Testis (tissue), 3 donors: ENCODE data around the gene SLC2A10. TPM values are rescaled to one million over a fixed set of nuclear protein-coding genes. Genes with fewer than 3 reads are reported as not detected.

Experiments used
- DNase-seq: peaks from one replicate; pipeline ENCODE4 v3.0.0-alpha.2; 2019
- H3K27ac ChIP-seq, 2 donors: fragments of 200-600 bp; sonication (generic); one replicate each; pipeline ENCODE4 v1.5.1; 2019
- H3K27me3 ChIP-seq: fragments of 200-600 bp; sonication (generic); one replicate; pipeline ENCODE4 v1.5.1; 2019
- H3K36me3 ChIP-seq: fragments of 200-600 bp; sonication (generic); one replicate; pipeline ENCODE4 v1.5.1; 2017; ENCODE audit warnings: low read depth; ENCODE audit errors: missing control alignments
- H3K4me1 ChIP-seq: fragments of 200-600 bp; sonication (generic); one replicate; pipeline ENCODE4 v1.5.1; 2019
- H3K4me3 ChIP-seq, 2 donors: fragments of 200-600 bp; sonication (generic); one replicate each; pipeline ENCODE4 v1.5.1; 2017 to 2019
- H3K9me3 ChIP-seq: fragments of 200-600 bp; sonication (generic); one replicate; pipeline ENCODE4 v1.5.1; 2017
- POLR2A ChIP-seq: fragments of 450-650 bp; IDR thresholded peaks from one replicate; pipeline ENCODE4 v1.6.1; 2017; ENCODE audit warnings: antibody characterized with exemption, mild to moderate bottlenecking, moderate library complexity
- WGBS, 2 donors: methylation state at CpG; one replicate each; pipeline ENCODE4 v1.1.5; 2018; 5-methylcytosine and 5-hydroxymethylcytosine counted together
- intact Hi-C: fragments of 100-400 bp; cut with DNase I; formaldehyde crosslinking; loops from one replicate; pipeline ENCODE4 v1.15.1; 2023; ENCODE audit warnings: low total_unique reads
- polyA plus RNA-seq: library from polyadenylated mRNA; stranded (reverse); fragments of 350-450 nt; fragmentation: Illumina TruSeq; extraction: RNeasy Lipid Tissue Mini Kit (QIAGEN cat#74804); gene quantifications from one replicate; pipeline ENCODE4 v1.2.3, GENCODE V29; 2014; ENCODE audit warnings: low read depth, low replicate concordance; ENCODE audit not compliant: insufficient read depth
- total RNA-seq, 2 donors: library from RNA; depleted of rRNA; stranded (reverse); fragments of >200 nt; gene quantifications; one replicate each; pipeline ENCODE4 v1.2.3, GENCODE V29; 2016
- TF ChIP-seq, protein P1 (sequence below), 3 experiments: fragments of 450-650 bp in 2 of 3; fragments of 200-600 bp in 1 of 3; sonication (generic) in 1 of 3; IDR thresholded peaks; one replicate each; pipeline ENCODE4 v1.5.1; 2016 to 2019; ENCODE audit warnings: antibody characterized with exemption in 3 of 3, mild to moderate bottlenecking in 2 of 3, moderate library complexity in 1 of 3

SLC2A10 gene
- total and polyA plus RNA-seq, 3 donors from 2014 or later = 4.8 to 12.2 (median 12.0) TPM

DNA sequence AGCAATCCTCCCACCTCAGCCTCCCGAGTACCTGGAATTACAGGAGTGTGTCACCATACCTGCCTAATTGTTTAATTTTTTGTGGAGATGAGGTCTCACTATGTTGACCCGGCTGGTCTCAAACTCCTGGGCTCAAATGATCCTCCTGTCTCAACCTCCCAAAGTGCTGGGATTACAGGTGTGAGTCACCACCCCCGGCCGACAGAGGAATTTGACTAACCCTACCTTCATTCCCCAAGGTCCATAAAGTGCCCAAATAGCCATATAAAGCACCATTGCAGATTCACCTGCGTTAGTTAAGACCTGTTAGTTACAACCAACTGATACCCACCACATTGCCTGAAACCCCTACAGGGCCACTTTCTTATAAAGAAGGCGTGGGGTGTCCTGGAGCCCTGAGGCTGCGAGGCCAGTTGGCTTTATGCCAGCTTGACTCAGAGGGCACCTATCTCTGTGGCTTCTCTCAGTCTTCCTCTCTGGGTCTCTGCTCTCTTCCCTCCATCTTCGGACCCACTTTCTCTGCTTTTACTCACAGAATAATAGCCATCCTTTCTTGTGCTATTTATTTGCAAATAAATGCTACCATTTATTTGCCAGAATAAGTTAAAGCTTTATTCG is 65.6 kb downstream of the SLC2A10 start:
- intact Hi-C loops = no loop called here
- TF ChIP-seq, protein P1, sequence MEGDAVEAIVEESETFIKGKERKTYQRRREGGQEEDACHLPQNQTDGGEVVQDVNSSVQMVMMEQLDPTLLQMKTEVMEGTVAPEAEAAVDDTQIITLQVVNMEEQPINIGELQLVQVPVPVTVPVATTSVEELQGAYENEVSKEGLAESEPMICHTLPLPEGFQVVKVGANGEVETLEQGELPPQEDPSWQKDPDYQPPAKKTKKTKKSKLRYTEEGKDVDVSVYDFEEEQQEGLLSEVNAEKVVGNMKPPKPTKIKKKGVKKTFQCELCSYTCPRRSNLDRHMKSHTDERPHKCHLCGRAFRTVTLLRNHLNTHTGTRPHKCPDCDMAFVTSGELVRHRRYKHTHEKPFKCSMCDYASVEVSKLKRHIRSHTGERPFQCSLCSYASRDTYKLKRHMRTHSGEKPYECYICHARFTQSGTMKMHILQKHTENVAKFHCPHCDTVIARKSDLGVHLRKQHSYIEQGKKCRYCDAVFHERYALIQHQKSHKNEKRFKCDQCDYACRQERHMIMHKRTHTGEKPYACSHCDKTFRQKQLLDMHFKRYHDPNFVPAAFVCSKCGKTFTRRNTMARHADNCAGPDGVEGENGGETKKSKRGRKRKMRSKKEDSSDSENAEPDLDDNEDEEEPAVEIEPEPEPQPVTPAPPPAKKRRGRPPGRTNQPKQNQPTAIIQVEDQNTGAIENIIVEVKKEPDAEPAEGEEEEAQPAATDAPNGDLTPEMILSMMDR (IDR thresholded peaks at IDR 0.05) = no peak
- TF ChIP-seq POLR2A = no peak
- Histone ChIP-seq H3K4me1 (no peaks in the 10 kb centered on the region), H3K27me3 (no peaks in the 10 kb centered on the region), H3K36me3 (no peaks in the 10 kb centered on the region), H3K9me3 (no peaks in the 10 kb centered on the region), H3K4me3 (no peak overlapping the region), H3K27ac (no peak overlapping the region)
- 86 to 91% methylated on average over 9 of the region's 9 CpGs for WGBS, 2 donors
- no peak for DNase-seq

DNA sequence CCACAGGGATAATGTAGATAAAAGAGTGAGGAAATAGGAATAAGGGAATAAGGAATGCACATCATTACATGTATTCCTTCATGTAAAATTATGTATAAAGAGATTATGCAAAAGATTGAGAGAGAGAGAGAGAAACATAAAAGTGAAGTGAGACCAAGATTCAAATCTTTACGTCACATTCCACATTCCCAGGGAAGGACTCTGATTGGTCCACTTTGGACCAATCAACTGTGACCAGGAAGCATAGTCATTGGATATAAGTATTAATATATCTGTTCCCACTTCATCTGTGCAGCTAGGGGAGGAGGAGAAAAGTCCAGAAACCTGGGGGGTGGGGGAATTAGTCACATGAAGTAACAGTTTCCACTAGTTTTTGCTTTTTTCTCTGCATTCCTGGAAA is 66.4 kb downstream of the SLC2A10 start:
- WGBS, 2 donors = 96 to 100% methylated on average over 1 of the region's 1 CpG
- Histone ChIP-seq H3K36me3 (no peaks in the 10 kb centered on the region), H3K27me3 (no peaks in the 10 kb centered on the region), H3K9me3 (no peaks in the 10 kb centered on the region), H3K4me3 (no peak overlapping the region), H3K4me1 (no peaks in the 10 kb centered on the region), H3K27ac (no peak overlapping the region)
- DNase-seq = no peak
- intact Hi-C loops = no loop called here
- TF ChIP-seq, protein P1 (IDR thresholded peaks at IDR 0.05) = no peak
- no peak for TF ChIP-seq POLR2A

DNA sequence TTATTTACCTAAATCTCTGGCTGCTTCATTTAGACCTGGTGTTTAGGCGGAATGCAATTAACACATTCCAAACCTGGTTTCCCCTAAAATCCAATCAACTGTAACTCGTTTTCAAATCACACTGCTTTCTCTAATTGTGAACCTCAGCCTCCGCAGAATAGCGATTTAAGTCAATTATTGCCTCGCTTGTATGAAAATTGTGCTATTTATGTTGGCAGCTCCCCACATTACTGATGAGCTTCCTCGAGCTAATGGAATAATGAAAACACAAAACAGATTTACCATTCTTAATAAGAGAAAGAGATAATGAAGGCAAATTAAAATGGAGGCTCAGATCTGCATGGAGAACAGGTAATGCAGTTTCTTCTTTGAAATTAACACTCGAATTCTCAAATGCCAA is 67.9 kb downstream of the SLC2A10 start:
- no peak for TF ChIP-seq POLR2A
- whole genome bisulfite sequencing, 2 donors = 59 to 61% methylated on average over 7 of the region's 7 CpGs
- Histone ChIP-seq H3K27me3 (no peaks in the 10 kb centered on the region), H3K9me3 (no peaks in the 10 kb centered on the region), H3K36me3 (no peaks in the 10 kb centered on the region), H3K4me1 (no peaks in the 10 kb centered on the region), H3K27ac (no peak overlapping the region), H3K4me3 (no peak overlapping the region)
- DNase-seq = no peak
- intact Hi-C loops = no loop called here

- intact Hi-C loops = no loop called here
- Histone ChIP-seq H3K27ac (no peak overlapping the region), H3K4me1 (no peaks in the 10 kb centered on the region), H3K9me3 (no peaks in the 10 kb centered on the region), H3K36me3 (no peaks in the 10 kb centered on the region), H3K27me3 (no peaks in the 10 kb centered on the region), H3K4me3 (no peak overlapping the region)
- WGBS, 2 donors = 82 to 83% methylated on average over 4 of the region's 4 CpGs
- DNase-seq = no peak
- TF ChIP-seq, protein P1 (IDR thresholded peaks at IDR 0.05) = no peak
- TF ChIP-seq POLR2A = no peak
Measured at GRCh38 chr20:46779831-46780230, 70.4 kb downstream of the SLC2A10 start.

DNA sequence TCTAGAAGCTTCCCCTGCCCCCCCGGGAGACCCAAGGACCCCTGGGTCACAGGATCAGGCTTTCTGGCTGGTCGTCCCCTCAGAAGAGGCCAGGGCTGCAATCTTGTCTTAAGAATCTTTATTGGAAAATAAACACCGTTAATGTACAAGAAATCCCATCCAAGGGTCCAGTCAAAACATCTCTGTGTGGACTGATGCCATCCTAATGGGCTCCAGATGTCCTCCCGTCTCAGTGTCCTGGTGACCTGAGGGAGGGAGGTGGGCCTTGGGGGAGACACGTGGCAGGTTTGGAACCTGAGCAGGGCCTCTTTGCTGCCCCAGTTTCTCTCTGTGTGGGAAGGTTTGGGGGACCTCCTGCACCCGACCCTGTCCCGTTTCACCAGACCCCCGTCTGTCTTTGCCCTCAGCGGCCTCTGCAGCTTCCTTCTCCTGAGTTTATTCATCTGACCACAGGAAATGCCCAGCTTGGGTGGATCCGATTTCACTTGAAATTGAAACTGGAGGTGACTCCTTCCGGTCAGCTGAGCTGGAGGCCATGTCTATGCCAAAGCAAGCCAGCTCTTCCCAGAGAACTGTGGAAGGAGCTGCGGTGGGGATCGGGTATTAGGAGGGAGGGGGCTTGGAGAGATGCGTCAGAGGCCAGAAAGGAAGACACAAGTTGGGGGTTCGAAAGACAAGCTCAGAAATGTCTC is 75.1 kb downstream of the SLC2A10 start:
- H3K9me3 ChIP-seq = no peaks in the 10 kb centered on the region
- H3K4me3 ChIP-seq = no peak overlapping the region
- peaks cover under 1% of the 10 kb centered on the region for H3K4me1 ChIP-seq
- DNase-seq = no peak
- no peaks in the 10 kb centered on the region for H3K27me3 ChIP-seq
- no peaks in the 10 kb centered on the region for H3K36me3 ChIP-seq
- TF ChIP-seq, protein P1 (IDR thresholded peaks at IDR 0.05) = no peak
- no peak for TF ChIP-seq POLR2A
- H3K27ac ChIP-seq = no peak overlapping the region
- intact Hi-C loops = no loop called here
- 46 to 55% methylated on average over 15 of the region's 15 CpGs for WGBS, 2 donors

Other genes starting within 250 kb of the SLC2A10 start
- 10 to 100 TPM; 26.8 to 33.7 TPM for gene ZNF334, start 196.1 kb upstream of the SLC2A10 start, total RNA-seq
- 6.0 TPM for gene ZNF334, start 196.1 kb upstream of the SLC2A10 start, polyA plus RNA-seq
- gene OCSTAMP, start 159.0 kb upstream of the SLC2A10 start, total RNA-seq = under 1 TPM in 1 of 2 donors, not detected in 1; 0.56 TPM
- 0.25 TPM for gene OCSTAMP, start 159.0 kb upstream of the SLC2A10 start, polyA plus RNA-seq
- gene SLC13A3, start 58.2 kb upstream of the SLC2A10 start, total RNA-seq = 1 to 10 TPM; 3.2 to 4.1 TPM
- 9.1 TPM for gene SLC13A3, start 58.2 kb upstream of the SLC2A10 start, polyA plus RNA-seq
- 10 to 100 TPM; 23.4 to 25.8 TPM for gene TP53RK, start 20.2 kb upstream of the SLC2A10 start, total RNA-seq
- gene TP53RK, start 20.2 kb upstream of the SLC2A10 start, polyA plus RNA-seq = 20.9 TPM
- gene EYA2, start 185.2 kb downstream of the SLC2A10 start, total RNA-seq = 10 to 100 TPM; 14.6 to 17.2 TPM
- gene EYA2, start 185.2 kb downstream of the SLC2A10 start, polyA plus RNA-seq = 16.2 TPM